Measurements from ENCODE around the gene GLIS2. TPM values are rescaled to one million over a fixed set of nuclear protein-coding genes. Genes with fewer than 3 reads are reported as not detected.

The GLIS2 gene
- polyA plus RNA-seq, 1 experiment, result 8.8 TPM

- no peak for TF ChIP-seq CTCF (IDR thresholded peaks at IDR 0.05; ENCODE audit: insufficient read depth, low read depth, low read length)
- H3K27me3 ChIP-seq (ENCODE audit: control insufficient read depth, insufficient read depth, low read length), result no peaks in the 10 kb centered on the region
- peaks cover 1% of the 10 kb centered on the region; the same call in 1 of the 2 replicates for H3K36me3 ChIP-seq (ENCODE audit: control insufficient read depth, insufficient read depth, low read length)
- DNase-seq (ENCODE audit: low read depth), result no peak
- CTCF ChIA-PET, result interaction anchor here (0.7 to 11.0 kb wide), 4 partner anchors 13 to 69 kb away, joined by 4 to 106 read pairs (median 4); no protein-coding TSS in a partner anchor
- POLR2A ChIA-PET, result no interaction called here
- H3K4me3 ChIP-seq (ENCODE audit: low read depth, low read length), result no peak overlapping the region
Observed at GRCh38 chr16:4322121-4323052, 6.5 kb downstream of the GLIS2 start.

GRCh38 chr16:4323071-4323844, 7.4 kb downstream of the GLIS2 start:
- no peak for TF ChIP-seq CTCF (IDR thresholded peaks at IDR 0.05; ENCODE audit: insufficient read depth, low read depth, low read length)
- no peak overlapping the region for H3K4me3 ChIP-seq (ENCODE audit: low read depth, low read length)
- H3K27me3 ChIP-seq (ENCODE audit: control insufficient read depth, insufficient read depth, low read length), result no peaks in the 10 kb centered on the region
- CTCF ChIA-PET, result interaction anchor here (0.7 to 14.7 kb wide), 6 partner anchors 10 to 79 kb away, joined by 3 to 211 read pairs (median 5); no protein-coding TSS in a partner anchor
- H3K36me3 ChIP-seq (ENCODE audit: control insufficient read depth, insufficient read depth, low read length), result peaks cover 1% of the 10 kb centered on the region; the same call in 1 of the 2 replicates
- POLR2A ChIA-PET, result no interaction called here
- DNase-seq (ENCODE audit: low read depth), result no peak

GRCh38 chr16:4323845-4324488, 8.1 kb downstream of the GLIS2 start:
- Histone ChIP-seq H3K4me3 (ENCODE audit: low read depth, low read length) (no peak overlapping the region), H3K27me3 (ENCODE audit: control insufficient read depth, insufficient read depth, low read length) (no peaks in the 10 kb centered on the region), H3K36me3 (ENCODE audit: control insufficient read depth, insufficient read depth, low read length) (peaks cover 1% of the 10 kb centered on the region; the same call in 1 of the 2 replicates)
- ChIA-PET POLR2A (no interaction called here), CTCF (interaction anchor here (0.7 to 14.7 kb wide), 6 partner anchors 10 to 79 kb away, joined by 3 to 211 read pairs (median 5); no protein-coding TSS in a partner anchor)
- no peak for TF ChIP-seq CTCF (IDR thresholded peaks at IDR 0.05; ENCODE audit: insufficient read depth, low read depth, low read length)
- DNase-seq (ENCODE audit: low read depth), result no peak

- ChIA-PET CTCF (interaction anchor here (0.6 to 14.7 kb wide), 6 partner anchors 8 to 78 kb away, joined by 3 to 211 read pairs (median 13); partner anchors contain the start of gene GLIS2), POLR2A (no interaction called here)
- H3K36me3 ChIP-seq (ENCODE audit: control insufficient read depth, insufficient read depth, low read length), result peaks cover 1% of the 10 kb centered on the region; the same call in 1 of the 2 replicates
- no peak for DNase-seq (ENCODE audit: low read depth)
- no peak for TF ChIP-seq CTCF (IDR thresholded peaks at IDR 0.05; ENCODE audit: insufficient read depth, low read depth, low read length)
- no peak overlapping the region for H3K4me3 ChIP-seq (ENCODE audit: low read depth, low read length)
- no peaks in the 10 kb centered on the region for H3K27me3 ChIP-seq (ENCODE audit: control insufficient read depth, insufficient read depth, low read length)
Observed at GRCh38 chr16:4324492-4325252, 8.8 kb downstream of the GLIS2 start.
